Heart left ventricle (tissue), 16 donors: ENCODE data around the gene IFIT1. TPM values are rescaled to one million over a fixed set of nuclear protein-coding genes. Genes with fewer than 3 reads are reported as not detected.
A peak's percentile ranks its signal among the peaks of the same experiment; 100 is the strongest.
"Not testable (repeated sequence)": the region's sequence is repeated elsewhere in the genome, so short reads cannot be mapped to it uniquely, and the experiment has no call there.

Source experiments
- ATAC-seq, 4 donors: fragments of 200-7000 bp; cut with Tn5 transposase; one replicate each; pipeline ENCODE4 v1.9.1; 2020 to 2022; ENCODE audit warnings: moderate library complexity in 4 of 4, mild to moderate bottlenecking in 3 of 4, moderate number of reproducible peaks in 1 of 4
- DNase-seq, 5 donors: peaks; one replicate each; pipeline ENCODE4 v3.0.0-alpha.2; 2020
- H3K27ac ChIP-seq, 12 donors: fragments of 200-600 bp; sonication (generic) in 4 of 12; one replicate each; pipeline versions ENCODE4 v1.5.0 to v1.8.0; 2016 to 2022; ENCODE audit warnings: mild to moderate bottlenecking in 2 of 12
- H3K27me3 ChIP-seq, 9 donors: fragments of 200-600 bp; sonication (generic) in 2 of 9; one replicate each; pipeline versions ENCODE4 v1.5.1 to v1.8.0; 2016 to 2022; ENCODE audit warnings: mild to moderate bottlenecking in 3 of 9
- H3K36me3 ChIP-seq, 9 donors: fragments of 200-600 bp; sonication (generic) in 2 of 9; one replicate each; pipeline versions ENCODE4 v1.5.0 to v1.8.0; 2018 to 2022; ENCODE audit warnings: mild to moderate bottlenecking in 2 of 9
- H3K4me1 ChIP-seq, 12 donors: fragments of 200-600 bp; sonication (generic) in 4 of 12; one replicate each; pipeline versions ENCODE4 v1.5.0 to v1.8.0; 2016 to 2022; ENCODE audit warnings: mild to moderate bottlenecking in 3 of 12
- H3K4me3 ChIP-seq, 12 donors: fragments of 200-600 bp; sonication (generic) in 4 of 12; one replicate each; pipeline versions ENCODE4 v1.5.0 to v1.8.0; 2017 to 2022; ENCODE audit warnings: mild to moderate bottlenecking in 9 of 12, moderate library complexity in 4 of 12
- H3K9me3 ChIP-seq, 12 donors: fragments of 200-600 bp; sonication (generic) in 4 of 12; one replicate each; pipeline versions ENCODE4 v1.5.0 to v1.8.0; 2016 to 2022; ENCODE audit warnings: mild to moderate bottlenecking in 1 of 12
- CTCF ChIP-seq, 12 donors: fragments of 200-600 bp; sonication (generic) in 4 of 12; IDR thresholded peaks; one replicate each; pipeline versions ENCODE4 v1.5.0 to v1.8.0; 2018 to 2022; ENCODE audit warnings: antibody characterized with exemption in 12 of 12, mild to moderate bottlenecking in 5 of 12
- POLR2A ChIP-seq, 2 donors: fragments of 450-650 bp; IDR thresholded peaks; one replicate each; pipeline ENCODE4 v1.6.1; 2017; ENCODE audit warnings: antibody characterized with exemption in 2 of 2, mild to moderate bottlenecking in 2 of 2, moderate library complexity in 2 of 2
- WGBS, 4 donors: extraction: QIAGEN DNeasy Blood & Tissue Kit in 2 of 4; methylation state at CpG; one replicate each; pipeline versions ENCODE4 v1.1.5 to v1.1.7; 2013 to 2018; 5-methylcytosine and 5-hydroxymethylcytosine counted together
- intact Hi-C, 10 donors: fragments of 100-400 bp; cut with DNase I; formaldehyde crosslinking; loops; one replicate each; pipeline versions ENCODE4 v1.11.1 to v1.14.2; 2022
- polyA plus RNA-seq, 2 donors: library from polyadenylated mRNA; stranded (reverse); fragments of 200-250 nt; gene quantifications; one replicate each; pipeline ENCODE4 v1.2.3, GENCODE V29; 2013
- total RNA-seq, 9 donors: library from RNA; depleted of rRNA in 2 of 9; stranded (reverse); fragments of >200 nt in 2 of 9; fragmentation: NEBNext Ultra II Directional in 3 of 9; extraction: Animal tissue kit (Norgen Biotek cat#: 25700) in 3 of 9; gene quantifications; one replicate each; pipeline versions ENCODE4 v1.1.0 to v1.2.4, GENCODE V29; 2016 to 2023
- donor health status: ischemic (EF 13 %, LVEDD 7.1; RV severe dilation, severe dysfunction).
- donor health status: healthy with polysubstance abuse.
- donor health status: DM: no; HTN: yes; CAD: no.
- donor health status: DM: no; HTN: no; CAD: no.
- donor health status: ischemic (EF 25% LVEDD 6.9; RV normal size, moderate dysfunction).
- donor health status: ischemic (EF 25% LVEDD 5.7; RV mildly dilated, moderate dysfunction).
- donor health status: healthy.
- donor health status: DM: yes; HTN: yes; CAD: no.
- donor health status: ischemic (EF 35%, LVEDD 5.7; RV mildly dilated, moderate dysfunction).
- donor health status: nonischemic (EF 11% LVEDD 7.7; RV severe dilation, severe dysfunction).
- donor health status: DM: yes; HTN: yes; CAD: no.
- donor health status: PGD.
- donor health status: ischemic (EF 29% LVEDD 5.4; RV normal size, mild dysfunction).
- donor health status: nonischemic (EF 23%, LVEDD 6.1; RV moderate dilation, normal function).

IFIT1 gene
- total and polyA plus RNA-seq, 11 donors, result 5.5 to 58.2 (median 25.4) TPM

DNA sequence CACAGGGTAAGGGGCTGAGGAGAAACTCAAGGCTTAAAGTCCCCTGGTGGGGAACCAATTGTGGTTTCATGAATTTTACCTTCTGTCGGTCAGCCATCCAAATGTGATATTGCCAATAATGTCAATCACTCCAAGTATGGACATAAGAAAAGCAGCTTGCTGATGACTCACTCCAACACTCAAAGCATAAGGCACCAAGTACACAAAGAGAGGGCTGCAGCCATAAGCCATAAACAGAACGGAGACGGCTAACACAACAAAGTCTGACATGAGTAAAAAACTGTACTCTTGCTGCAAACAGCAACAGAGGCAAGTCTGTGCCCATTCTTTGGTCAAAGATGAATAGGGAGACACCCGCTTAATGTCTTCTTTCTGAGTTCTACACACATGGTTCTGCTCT lies 46.1 kb downstream of the IFIT1 start:
- H3K27ac ChIP-seq, result no peak overlapping the region
- no peak overlapping the region for H3K4me3 ChIP-seq
- DNase-seq (no peak), ATAC-seq (no peak)
- H3K27me3 ChIP-seq, result no peaks in the 10 kb centered on the region
- H3K4me1 ChIP-seq, result peaks cover 0 to 4% (median 0%) of the 10 kb centered on the region in 12 donors
- WGBS, 4 donors, result 92 to 97% (median 94%) methylated on average over 4 of the region's 4 CpGs
- TF ChIP-seq CTCF (IDR thresholded peaks at IDR 0.05), result no peak
- TF ChIP-seq POLR2A (IDR thresholded peaks at IDR 0.05), result no peak
- H3K9me3 ChIP-seq, result no peaks in the 10 kb centered on the region
- H3K36me3 ChIP-seq, result peaks cover 0 to 2% (median 0%) of the 10 kb centered on the region in 9 donors
- intact Hi-C loops, result no loop called here

- intact Hi-C loops, result no loop called here
- Histone ChIP-seq H3K9me3 (peaks cover 0 to 5% (median 0%) of the 10 kb centered on the region in 12 donors), H3K4me1 (peaks cover 0 to 4% (median 0%) of the 10 kb centered on the region in 12 donors), H3K4me3 (no peak overlapping the region), H3K27me3 (no peaks in the 10 kb centered on the region), H3K36me3 (peaks cover 0 to 2% (median 0%) of the 10 kb centered on the region in 9 donors), H3K27ac (peak overlapping the region in 1 of 12 donors; percentile 11)
- peak; percentile 31 to 78 (median 66) for DNase-seq
- TF ChIP-seq CTCF (IDR thresholded peaks at IDR 0.05) (no peak), POLR2A (IDR thresholded peaks at IDR 0.05) (no peak)
- WGBS, 4 donors, result 48 to 95% (median 51%) methylated on average over 4 of the region's 4 CpGs
- ATAC-seq, result peak in 3 of 4 donors; percentile 93 to 95 (median 94)
These were observed 48.0 kb downstream of the IFIT1 start for GRCh38 chr10:89440226-89441009.

DNA sequence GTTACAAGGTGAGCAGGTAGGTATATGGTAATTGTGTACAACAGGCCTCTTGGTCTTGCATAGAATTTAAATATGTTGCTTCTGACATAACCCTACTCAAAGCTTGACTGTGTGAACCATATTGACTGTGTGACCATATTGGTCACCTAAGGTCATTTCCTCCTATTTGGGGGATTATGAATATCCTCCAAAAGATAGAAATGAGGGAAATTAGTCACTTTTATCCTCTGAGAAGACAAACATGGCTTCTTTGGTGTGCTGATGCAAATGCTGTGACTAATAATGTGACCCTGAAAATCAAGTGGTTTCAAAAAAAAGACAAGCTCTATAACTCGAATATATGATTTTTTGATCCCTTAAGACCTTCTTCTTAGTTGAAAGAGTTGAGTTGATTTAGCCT lies 49.9 kb downstream of the IFIT1 start:
- H3K4me1 ChIP-seq, result peaks cover 0 to 4% (median 0%) of the 10 kb centered on the region in 12 donors
- intact Hi-C loops, result no loop called here
- no peaks in the 10 kb centered on the region for H3K27me3 ChIP-seq
- peaks cover 0 to 8% (median 0%) of the 10 kb centered on the region in 12 donors for H3K9me3 ChIP-seq
- H3K27ac ChIP-seq, result no peak overlapping the region
- 83 to 90% (median 87%) methylated on average over 1 of the region's 1 CpG for WGBS, 4 donors
- DNase-seq, result no peak
- no peak overlapping the region for H3K4me3 ChIP-seq
- no peaks in the 10 kb centered on the region for H3K36me3 ChIP-seq
- no peak for ATAC-seq
- TF ChIP-seq CTCF (IDR thresholded peaks at IDR 0.05) (no peak), POLR2A (IDR thresholded peaks at IDR 0.05) (no peak)

GRCh38 chr10:89444819-89445218 lies 52.4 kb downstream of the IFIT1 start:
- 91 to 97% (median 95%) methylated on average over 7 of the region's 7 CpGs for WGBS, 4 donors
- ATAC-seq, H3K4me1 ChIP-seq, DNase-seq, intact Hi-C loops, H3K36me3 ChIP-seq, H3K9me3 ChIP-seq, H3K4me3 ChIP-seq, H3K27me3 ChIP-seq, H3K27ac ChIP-seq: not testable (repeated sequence)
